K562 (cell line): Measurements from ENCODE around the gene SPDYE18.
"Not testable (repeated sequence)": the region's sequence is repeated elsewhere in the genome, so short reads cannot be mapped to it uniquely, and the experiment has no call there.

Experiments
- CHD4 ChIP-seq: fragments of 200-600 bp; sonication (generic); IDR thresholded peaks from 3 replicates; pipeline ENCODE4 v1.6.1; 2012; ENCODE audit warnings: low read depth, mild to moderate bottlenecking, mixed read lengths, low read length, inconsistent platforms; ENCODE audit not compliant: insufficient read depth, insufficient replicate concordance, poor library complexity, severe bottlenecking
- CTCF ChIP-seq, 3 experiments: IDR thresholded peaks in 2 of 3; conservative IDR thresholded peaks in 1 of 3; 2 replicates each; pipeline ENCODE4 v1.5.1; 2011 to 2012; ENCODE audit warnings: low read length in 3 of 3, mild to moderate bottlenecking in 3 of 3, control low read depth in 2 of 3, improper control_type of control experiment in 1 of 3, inconsistent platforms in 1 of 3, low read depth in 1 of 3, mixed read lengths in 1 of 3, moderate library complexity in 1 of 3; ENCODE audit not compliant: insufficient read depth in 2 of 3
- KAT2B ChIP-seq: IDR thresholded peaks from one replicate; pipeline ENCODE4 v1.6.1; 2012; ENCODE audit warnings: low read depth, mild to moderate bottlenecking, control low read depth, inconsistent platforms, low read length, moderate library complexity
- MTA1 ChIP-seq: fragments of 450-650 bp; IDR thresholded peaks from 2 replicates; pipeline ENCODE4 v1.6.1; 2017; ENCODE audit warnings: borderline replicate concordance
- PHTF2 ChIP-seq: fragments of 250-450 bp; sonication (Bioruptor Pico); IDR thresholded peaks from 2 replicates; pipeline ENCODE4 v1.5.0; 2021; ENCODE audit warnings: mild to moderate bottlenecking
- POLR2AphosphoS5 ChIP-seq: IDR thresholded peaks from 2 replicates; pipeline ENCODE4 v1.6.1; 2011; ENCODE audit warnings: mild to moderate bottlenecking, low read depth, low read length, moderate library complexity; ENCODE audit not compliant: control insufficient read depth, insufficient read depth
- RFX1 ChIP-seq: fragments of 450-650 bp; IDR thresholded peaks from 2 replicates; pipeline ENCODE4 v1.6.1; 2016; ENCODE audit warnings: mild to moderate bottlenecking, moderate library complexity
- ZSCAN29 ChIP-seq: fragments of 450-650 bp; IDR thresholded peaks from 2 replicates; pipeline ENCODE4 v1.6.1; 2017

DNA sequence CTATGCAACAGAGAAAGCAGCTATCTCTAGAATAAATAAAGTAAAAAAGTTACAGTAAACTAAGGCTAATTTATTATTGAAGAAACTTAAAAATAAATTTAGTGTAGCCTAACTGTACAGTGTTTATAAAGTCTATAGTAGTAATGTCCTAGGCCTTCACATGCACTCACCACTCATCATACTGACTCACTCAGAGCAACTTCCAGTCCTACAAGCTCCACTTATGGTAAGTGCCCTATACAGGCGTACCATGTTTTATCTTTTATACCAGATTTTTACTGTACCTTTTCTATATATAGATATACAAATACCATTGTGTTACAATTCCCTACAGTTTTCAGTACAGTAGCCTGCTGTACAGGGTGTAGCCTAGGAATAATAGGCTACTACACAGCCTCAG is 19.8 kb upstream of the SPDYE18 start:
- not testable (repeated sequence) for TF ChIP-seq POLR2AphosphoS5; RFX1; ZSCAN29; MTA1; KAT2B; CHD4; CTCF (IDR thresholded peaks at IDR 0.05 in 2 of 3, conservative IDR thresholded peaks at IDR 0.05 in 1 of 3; ENCODE audit: insufficient read depth in 2 of 3, low read depth in 1 of 3, low read length in 3 of 3); PHTF2 (CRISPR knock-in tag)
